SK-MEL-5 (cell line): Measurements from ENCODE around the gene RAB4B. TPM values are rescaled to one million over a fixed set of nuclear protein-coding genes. Genes with fewer than 3 reads are reported as not detected.
A peak's percentile ranks its signal among the peaks of the same experiment; 100 is the strongest.
"Not testable (repeated sequence)": the region's sequence is repeated elsewhere in the genome, so short reads cannot be mapped to it uniquely, and the experiment has no call there.

Experiments used
- DNase-seq: peaks from one replicate; pipeline ENCODE4 v3.0.0-alpha.2; 2016; ENCODE audit warnings: low read depth, low spot score
- in situ Hi-C: cut with HindIII; loops from 2 replicates; pipeline ENCODE4 v1.10.0; 2016; ENCODE audit warnings: low sequenced_read_pairs, high pct_unique_total_duplicates, low pct_unique_long_range_greater_than_20kb
- total RNA-seq: library from RNA; depleted of rRNA; stranded (reverse); fragments of >200 nt; shearing (Covaris generic); gene quantifications from 2 replicates; pipeline ENCODE4 v1.2.3, GENCODE V29; 2014

RAB4B gene
- total RNA-seq, 1 experiment from 2014 or later = 17.9 TPM

GRCh38 chr19:40745402-40745780 is 32.7 kb upstream of the RAB4B start:
- no peak for DNase-seq
- in situ Hi-C loops = no loop called here

- in situ Hi-C loops = no loop called here
- DNase-seq = no peak
Observed at GRCh38 chr19:40747536-40747935, 30.5 kb upstream of the RAB4B start.

GRCh38 chr19:40750058-40750873 is 27.8 kb upstream of the RAB4B start, which contains the start of gene ACTMAP:
ACTMAP (minus strand) TSS chr19:40750477; CDS start chr19:40749803, 674 bp downstream.
- in situ Hi-C loops = no loop called here
- DNase-seq = peak; percentile 100

GRCh38 chr19:40750874-40751537 is 27.0 kb upstream of the RAB4B start, which contains the start of gene SNRPA:
SNRPA (plus strand) TSS chr19:40751203; CDS start chr19:40751409, 206 bp downstream.
- in situ Hi-C loops = no loop called here

GRCh38 chr19:40752257-40752781 is 25.7 kb upstream of the RAB4B start:
- no peak for DNase-seq
- in situ Hi-C loops = no loop called here

More at GRCh38 chr19:40750874-40751537, 27.0 kb upstream of the RAB4B start, which contains the start of gene SNRPA:
- DNase-seq = peak; percentile 98

GRCh38 chr19:40754611-40755247 is 23.3 kb upstream of the RAB4B start:
- DNase-seq = no peak
- in situ Hi-C loops = no loop called here

GRCh38 chr19:40755248-40755624 is 22.8 kb upstream of the RAB4B start:
- DNase-seq = no peak
- in situ Hi-C loops = no loop called here

GRCh38 chr19:40755791-40756190 is 22.3 kb upstream of the RAB4B start:
- in situ Hi-C loops = no loop called here
- DNase-seq = no peak

- DNase-seq = no peak
- in situ Hi-C loops = no loop called here
Observed at GRCh38 chr19:40756502-40757110, 21.4 kb upstream of the RAB4B start.

GRCh38 chr19:40758491-40758890 is 19.6 kb upstream of the RAB4B start:
- no peak for DNase-seq
- in situ Hi-C loops = no loop called here

- in situ Hi-C loops = no loop called here
- no peak for DNase-seq
Observed at GRCh38 chr19:40759352-40759751, 18.7 kb upstream of the RAB4B start.

GRCh38 chr19:40762754-40763470 is 15.1 kb upstream of the RAB4B start:
- no peak for DNase-seq
- in situ Hi-C loops = no loop called here

- in situ Hi-C loops = no loop called here
- no peak for DNase-seq
Observed at GRCh38 chr19:40763526-40763925, 14.5 kb upstream of the RAB4B start.

- DNase-seq = no peak
- in situ Hi-C loops = no loop called here
Observed at GRCh38 chr19:40763963-40764362, 14.1 kb upstream of the RAB4B start.

GRCh38 chr19:40766385-40766784 is 11.7 kb upstream of the RAB4B start:
- in situ Hi-C loops = not testable (repeated sequence)

GRCh38 chr19:40768869-40769268 is 9.2 kb upstream of the RAB4B start:
- in situ Hi-C loops = no loop called here
- DNase-seq = no peak

More at GRCh38 chr19:40766385-40766784, 11.7 kb upstream of the RAB4B start:
- not testable (repeated sequence) for DNase-seq
